ENCODE measurements around the gene TENM4. TPM values are rescaled to one million over a fixed set of nuclear protein-coding genes. Genes with fewer than 3 reads are reported as not detected.

TENM4 gene
- polyA plus RNA-seq, 1 of the 3 experiments (the other 2 are of a cell fraction), result 16.7 TPM

GRCh38 chr11:79050786-79051185 is 390.0 kb downstream of the TENM4 start (continued):
- TF ChIP-seq MAX (IDR thresholded peaks at IDR 0.05; ENCODE audit: low read depth) (no peak), TCF12 (IDR thresholded peaks at IDR 0.05) (no peak), NFIC (IDR thresholded peaks at IDR 0.05; ENCODE audit: borderline replicate concordance) (no peak)

- no peak for DNase-seq
- Histone ChIP-seq H3F3A (replicated peaks; ENCODE audit: insufficient read depth) (peaks cover 9% of the 10 kb centered on the region), H4K20me1 (ENCODE audit: insufficient read depth) (no peaks in the 10 kb centered on the region), H3K27me3 (ENCODE audit: insufficient read depth) (no peaks in the 10 kb centered on the region), H3K4me2 (no peak overlapping the region), H3K36me3 (replicated peaks in 1 of 2; ENCODE audit: control insufficient read depth in 1 of 2, insufficient read depth in 2 of 2, low read length in 1 of 2) (no peaks in the 10 kb centered on the region), H3K79me2 (ENCODE audit: insufficient read depth) (no peaks in the 10 kb centered on the region), H3K27ac (ENCODE audit: low read depth in 2 of 2, low read length in 1 of 2) (no peak overlapping the region), H3K9me2 (no peaks in the 10 kb centered on the region), H3K9ac (no peak overlapping the region), H3K4me3 (ENCODE audit: low read depth in 2 of 2, low read length in 1 of 2) (no peak overlapping the region), H3K9me3 (no peaks in the 10 kb centered on the region), H2AFZ (ENCODE audit: low read depth) (no peak overlapping the region), H3K4me1 (ENCODE audit: control insufficient read depth in 1 of 2, insufficient read depth in 2 of 2, low read depth in 1 of 2, low read length in 1 of 2) (peaks cover 11 to 54% of the 10 kb centered on the region in 2 experiments; a peak in 3 of 4 replicates)
- no peak for TF ChIP-seq POLR2AphosphoS5 (IDR thresholded peaks at IDR 0.05; ENCODE audit: low read depth, low read length)
- no peak for TF ChIP-seq USF2 (IDR thresholded peaks at IDR 0.05; ENCODE audit: borderline replicate concordance, low read depth, low read length)
- no peak for TF ChIP-seq YY1 (IDR thresholded peaks at IDR 0.05; ENCODE audit: low read depth)
- 98% methylated on average over 4 of the region's 4 CpGs for WGBS (ENCODE audit: low lambda C conversion rate)
- CTCF ChIA-PET, result interaction anchor here (0.9 to 4.5 kb wide), 7 partner anchors 11 to 405 kb away, joined by 3 to 25 read pairs (median 8); no protein-coding TSS in a partner anchor
- POLR2A ChIA-PET, result no interaction called here
Measured at GRCh38 chr11:79049741-79050179, 391.1 kb downstream of the TENM4 start.

- Histone ChIP-seq H3K9me2 (no peaks in the 10 kb centered on the region), H3F3A (replicated peaks; ENCODE audit: insufficient read depth) (no peaks in the 10 kb centered on the region), H3K27me3 (ENCODE audit: insufficient read depth) (no peaks in the 10 kb centered on the region), H3K4me1 (ENCODE audit: control insufficient read depth in 1 of 2, insufficient read depth in 2 of 2, low read depth in 1 of 2, low read length in 1 of 2) (peaks cover 11 to 59% of the 10 kb centered on the region in 2 experiments; a peak in 3 of 4 replicates), H3K9me3 (no peaks in the 10 kb centered on the region), H3K9ac (no peak overlapping the region), H2AFZ (ENCODE audit: low read depth) (no peak overlapping the region), H3K36me3 (replicated peaks in 1 of 2; ENCODE audit: control insufficient read depth in 1 of 2, insufficient read depth in 2 of 2, low read length in 1 of 2) (no peaks in the 10 kb centered on the region), H3K4me2 (no peak overlapping the region), H4K20me1 (ENCODE audit: insufficient read depth) (no peaks in the 10 kb centered on the region), H3K4me3 (ENCODE audit: low read depth in 2 of 2, low read length in 1 of 2) (no peak overlapping the region), H3K79me2 (ENCODE audit: insufficient read depth) (no peaks in the 10 kb centered on the region), H3K27ac (ENCODE audit: low read depth in 2 of 2, low read length in 1 of 2) (peak overlapping the region in 1 of 2 experiments; percentile 96; a peak in 1 of 4 replicates)
- 100% methylated on average over 1 of the region's 1 CpG for WGBS (ENCODE audit: low lambda C conversion rate)
- CTCF ChIA-PET, result interaction anchor here (1.4 to 2.0 kb wide), 4 partner anchors 8 to 403 kb away, joined by 3 to 11 read pairs (median 6); no protein-coding TSS in a partner anchor
- POLR2A ChIA-PET, result no interaction called here
- DNase-seq, result no peak
- no peak for TF ChIP-seq NRF1 (IDR thresholded peaks at IDR 0.05; ENCODE audit: low read depth, low read length)
- no peak for TF ChIP-seq PBX3 (IDR thresholded peaks at IDR 0.05)
- no peak for TF ChIP-seq MEF2A (IDR thresholded peaks at IDR 0.05; ENCODE audit: borderline replicate concordance, low read depth)
- no peak for TF ChIP-seq TAF1 (IDR thresholded peaks at IDR 0.05; ENCODE audit: borderline replicate concordance, low read depth, low read length)
- TF ChIP-seq MAX (IDR thresholded peaks at IDR 0.05; ENCODE audit: low read depth), result no peak
- TF ChIP-seq FOSL2 (IDR thresholded peaks at IDR 0.05; ENCODE audit: borderline replicate concordance, low read depth), result no peak
- no peak for TF ChIP-seq GATA2 (CRISPR knock-in tag; IDR thresholded peaks at IDR 0.05)
- TF ChIP-seq NFIC (IDR thresholded peaks at IDR 0.05; ENCODE audit: borderline replicate concordance), result no peak
- no peak for TF ChIP-seq TCF12 (IDR thresholded peaks at IDR 0.05)
- TF ChIP-seq MXI1 (IDR thresholded peaks at IDR 0.05; ENCODE audit: low read depth, low read length), result no peak
- TF ChIP-seq USF1 (IDR thresholded peaks at IDR 0.05; ENCODE audit: borderline replicate concordance, low read depth), result no peak
- no peak for TF ChIP-seq JUND (IDR thresholded peaks at IDR 0.05)
- no peak for TF ChIP-seq TEAD4 (IDR thresholded peaks at IDR 0.05; ENCODE audit: borderline replicate concordance, insufficient read depth)
- no peak for TF ChIP-seq SIN3A (IDR thresholded peaks at IDR 0.05; ENCODE audit: borderline replicate concordance, low read depth, low read length)
- TF ChIP-seq RFX5 (IDR thresholded peaks at IDR 0.05; ENCODE audit: low read length), result no peak
- TF ChIP-seq ZBTB33 (IDR thresholded peaks at IDR 0.05; ENCODE audit: borderline replicate concordance, low read depth), result no peak
- no peak for TF ChIP-seq FOXM1 (IDR thresholded peaks at IDR 0.05; ENCODE audit: low read depth)
- no peak for TF ChIP-seq USF2 (IDR thresholded peaks at IDR 0.05; ENCODE audit: borderline replicate concordance, low read depth, low read length)
Measured at GRCh38 chr11:79047980-79048379, 392.9 kb downstream of the TENM4 start.

Measured in SK-N-SH (cell line).